ENCODE measurements around the gene GPM6B.

DNA sequence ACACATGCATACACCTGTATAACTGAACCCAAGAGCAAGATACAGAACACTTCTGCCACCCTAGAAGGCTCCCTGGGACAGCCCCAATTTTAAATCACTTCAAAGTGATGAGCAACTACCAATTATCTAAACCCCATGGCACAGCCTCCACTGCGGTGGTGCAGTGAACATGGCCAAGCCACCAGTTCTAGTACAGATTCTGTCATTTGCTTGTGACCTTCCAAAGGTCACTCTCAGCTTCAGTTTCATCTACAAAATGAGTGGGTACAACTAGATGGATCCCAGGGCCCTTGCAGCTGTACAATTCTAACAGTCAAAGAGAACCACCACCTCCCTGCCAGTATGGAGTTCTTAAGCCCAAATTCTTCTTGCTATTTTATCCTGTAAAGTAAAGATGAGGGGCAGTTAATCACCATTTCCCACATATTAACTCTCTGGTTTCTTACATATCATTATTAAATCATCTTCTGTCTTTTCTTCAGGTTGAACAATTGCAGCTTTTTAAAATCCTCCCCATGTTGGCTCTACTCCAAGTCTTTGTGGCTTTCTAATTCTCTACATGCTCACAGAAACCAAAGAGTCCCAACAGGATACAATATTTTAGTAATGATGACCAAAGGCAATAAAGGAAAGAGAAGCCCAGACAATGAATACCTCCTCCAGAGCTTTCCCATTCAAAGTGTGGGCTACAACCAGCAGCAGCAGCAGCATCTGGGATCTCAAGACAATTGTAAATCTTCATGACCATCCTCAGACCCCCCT, 39.0 kb upstream of the GPM6B start:
- TF ChIP-seq, protein P1, sequence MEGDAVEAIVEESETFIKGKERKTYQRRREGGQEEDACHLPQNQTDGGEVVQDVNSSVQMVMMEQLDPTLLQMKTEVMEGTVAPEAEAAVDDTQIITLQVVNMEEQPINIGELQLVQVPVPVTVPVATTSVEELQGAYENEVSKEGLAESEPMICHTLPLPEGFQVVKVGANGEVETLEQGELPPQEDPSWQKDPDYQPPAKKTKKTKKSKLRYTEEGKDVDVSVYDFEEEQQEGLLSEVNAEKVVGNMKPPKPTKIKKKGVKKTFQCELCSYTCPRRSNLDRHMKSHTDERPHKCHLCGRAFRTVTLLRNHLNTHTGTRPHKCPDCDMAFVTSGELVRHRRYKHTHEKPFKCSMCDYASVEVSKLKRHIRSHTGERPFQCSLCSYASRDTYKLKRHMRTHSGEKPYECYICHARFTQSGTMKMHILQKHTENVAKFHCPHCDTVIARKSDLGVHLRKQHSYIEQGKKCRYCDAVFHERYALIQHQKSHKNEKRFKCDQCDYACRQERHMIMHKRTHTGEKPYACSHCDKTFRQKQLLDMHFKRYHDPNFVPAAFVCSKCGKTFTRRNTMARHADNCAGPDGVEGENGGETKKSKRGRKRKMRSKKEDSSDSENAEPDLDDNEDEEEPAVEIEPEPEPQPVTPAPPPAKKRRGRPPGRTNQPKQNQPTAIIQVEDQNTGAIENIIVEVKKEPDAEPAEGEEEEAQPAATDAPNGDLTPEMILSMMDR (IDR thresholded peaks at IDR 0.05) = no peak
- no peak for TF ChIP-seq POLR2A (IDR thresholded peaks at IDR 0.05)

All from heart left ventricle (tissue), 13 donors.